Thyroid gland (tissue), 4 donors: Measurements from ENCODE around the gene POMGNT1. TPM values are rescaled to one million over a fixed set of nuclear protein-coding genes. Genes with fewer than 3 reads are reported as not detected.
"Not testable (repeated sequence)": the region's sequence is repeated elsewhere in the genome, so short reads cannot be mapped to it uniquely, and the experiment has no call there.

Source experiments
- DNase-seq, 2 donors: peaks; one replicate each; pipeline ENCODE4 v3.0.0-alpha.2; 2019
- H3K27ac ChIP-seq, 3 donors: fragments of 200-600 bp; sonication (generic); 1 replicate in 2 of 3; 2 replicates in 1 of 3; pipeline ENCODE4 v1.5.1; 2016 to 2019; ENCODE audit warnings: mild to moderate bottlenecking in 1 of 3, moderate library complexity in 1 of 3
- H3K27me3 ChIP-seq: fragments of 200-600 bp; sonication (generic); one replicate; pipeline ENCODE4 v1.5.1; 2019
- H3K36me3 ChIP-seq, 2 donors: fragments of 200-600 bp; sonication (generic); one replicate each; pipeline ENCODE4 v1.5.1; 2016 to 2019
- H3K4me1 ChIP-seq, 2 donors: fragments of 200-600 bp; sonication (generic); one replicate each; pipeline ENCODE4 v1.5.1; 2017 to 2019
- H3K4me3 ChIP-seq, 3 donors: fragments of 200-600 bp; sonication (generic); replicated peaks in 1 of 3; 1 replicate in 2 of 3; 2 replicates in 1 of 3; pipeline ENCODE4 v1.5.1; 2016; ENCODE audit warnings: mild to moderate bottlenecking in 1 of 3
- H3K9me3 ChIP-seq: fragments of 200-600 bp; sonication (generic); one replicate; pipeline ENCODE4 v1.5.1; 2017
- CTCF ChIP-seq, 6 experiments: fragments of 200-600 bp in 3 of 6; fragments of 450-650 bp in 3 of 6; sonication (generic) in 3 of 6; IDR thresholded peaks; one replicate each; pipeline ENCODE4 v1.5.1; 2016 to 2019; ENCODE audit warnings: antibody characterized with exemption in 6 of 6, mild to moderate bottlenecking in 2 of 6, inconsistent platforms in 1 of 6, moderate library complexity in 1 of 6
- POLR2A ChIP-seq, 2 donors: fragments of 450-650 bp; IDR thresholded peaks; one replicate each; pipeline ENCODE4 v1.6.1; 2017; ENCODE audit warnings: antibody characterized with exemption in 2 of 2, mild to moderate bottlenecking in 2 of 2, moderate library complexity in 1 of 2
- WGBS, 2 donors: methylation state at CpG; one replicate each; pipeline ENCODE4 v1.1.5; 2017; 5-methylcytosine and 5-hydroxymethylcytosine counted together
- intact Hi-C: fragments of 100-400 bp; cut with DNase I; formaldehyde crosslinking; loops from one replicate; pipeline ENCODE4 v1.15.1; 2023
- total RNA-seq, 4 donors: library from RNA; depleted of rRNA; stranded (reverse); fragments of >200 nt; gene quantifications; one replicate each; pipeline ENCODE4 v1.2.3, GENCODE V29; 2016

The POMGNT1 gene
- total RNA-seq, 4 donors from 2014 or later: 54.2 to 90.8 (median 79.3) TPM

- WGBS, 2 donors: 64 to 71% methylated on average over 3 of the region's 3 CpGs
- no peaks in the 10 kb centered on the region for H3K36me3 ChIP-seq
- H3K4me1 ChIP-seq: peaks cover 4 to 6% of the 10 kb centered on the region in 2 donors
- no peaks in the 10 kb centered on the region for H3K27me3 ChIP-seq
- intact Hi-C loops: loop anchor here (10.0 kb wide), 1 partner anchor 60 kb away; the partner anchor contains the start of genes LRRC41 and UQCRH
- H3K4me3 ChIP-seq: no peak overlapping the region
- H3K9me3 ChIP-seq: no peaks in the 10 kb centered on the region
- TF ChIP-seq POLR2A (IDR thresholded peaks at IDR 0.05): no peak
- TF ChIP-seq CTCF (IDR thresholded peaks at IDR 0.05): peak in 4 of 6 experiments; percentile 34 to 51 (median 40)
- no peak for DNase-seq
- H3K27ac ChIP-seq: no peak overlapping the region
These were observed 46.6 kb upstream of the POMGNT1 start for GRCh38 chr1:46244656-46245371.

- not testable (repeated sequence) for H3K27me3 ChIP-seq, H3K36me3 ChIP-seq, H3K4me1 ChIP-seq, H3K4me3 ChIP-seq, H3K9me3 ChIP-seq, H3K27ac ChIP-seq, DNase-seq
- WGBS, 2 donors: 93 to 94% methylated on average over 3 of the region's 3 CpGs
- intact Hi-C loops: loop anchor here (10.0 kb wide), 1 partner anchor 61 kb away; the partner anchor contains the start of genes LRRC41 and UQCRH
These were observed 45.6 kb upstream of the POMGNT1 start for GRCh38 chr1:46243831-46244230.

DNA sequence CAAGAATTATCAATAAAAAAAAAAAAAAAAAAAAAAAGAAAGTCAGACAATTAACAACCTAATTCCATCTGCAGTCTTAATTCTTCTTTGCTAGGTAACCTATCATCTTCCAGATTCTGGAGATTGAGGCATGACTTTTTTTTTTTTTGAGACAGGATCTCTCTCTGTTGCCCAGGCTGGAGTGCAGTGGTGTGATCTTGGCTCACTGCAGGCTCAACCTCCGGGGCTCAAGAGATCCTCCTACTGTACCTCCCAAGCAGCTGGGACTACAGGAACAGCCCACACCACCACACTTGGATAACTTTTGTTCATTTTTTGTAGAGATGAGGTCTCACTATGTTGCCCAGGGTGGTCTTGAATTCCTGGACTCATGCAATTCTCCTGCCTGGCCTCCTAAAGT is 44.7 kb upstream of the POMGNT1 start:
- DNase-seq: no peak
- peaks cover 2 to 3% of the 10 kb centered on the region in 2 donors for H3K4me1 ChIP-seq
- no peaks in the 10 kb centered on the region for H3K9me3 ChIP-seq
- no peak overlapping the region for H3K27ac ChIP-seq
- H3K36me3 ChIP-seq: no peaks in the 10 kb centered on the region
- intact Hi-C loops: loop anchor here (10.0 kb wide), 1 partner anchor 62 kb away; the partner anchor contains the start of genes LRRC41 and UQCRH
- WGBS, 2 donors: 72 to 79% methylated on average over 1 of the region's 1 CpG
- H3K27me3 ChIP-seq: no peaks in the 10 kb centered on the region
- no peak overlapping the region for H3K4me3 ChIP-seq
- TF ChIP-seq CTCF (IDR thresholded peaks at IDR 0.05): no peak
- TF ChIP-seq POLR2A (IDR thresholded peaks at IDR 0.05): no peak

GRCh38 chr1:46241733-46242132 is 43.5 kb upstream of the POMGNT1 start:
- intact Hi-C loops: loop anchor here (10.0 kb wide), 1 partner anchor 63 kb away; the partner anchor contains the start of genes LRRC41 and UQCRH
- DNase-seq, H3K27ac ChIP-seq, H3K27me3 ChIP-seq, H3K36me3 ChIP-seq, H3K4me1 ChIP-seq, H3K4me3 ChIP-seq, H3K9me3 ChIP-seq: not testable (repeated sequence)
- WGBS, 2 donors: no CpG with 5 or more reads among the region's 38 CpGs

DNA sequence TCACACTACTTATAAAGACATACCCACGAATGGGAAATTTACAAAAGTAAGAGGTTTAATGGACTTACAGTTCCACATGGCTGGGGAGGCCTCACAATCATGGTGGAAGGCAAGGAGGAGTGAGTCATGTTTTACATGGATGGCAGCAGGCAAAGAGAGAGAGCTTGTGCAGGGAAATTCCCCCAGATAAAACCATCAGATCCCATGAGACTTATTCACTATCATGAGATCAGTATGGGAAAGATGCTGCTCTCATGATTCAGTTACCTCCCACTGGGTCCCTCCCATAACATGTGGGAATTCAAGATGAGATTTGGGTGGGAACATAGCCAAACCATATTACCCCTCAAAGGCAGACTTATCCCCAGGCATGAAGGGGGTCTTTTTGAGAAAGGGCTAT is 40.6 kb upstream of the POMGNT1 start:
- H3K9me3 ChIP-seq, H3K36me3 ChIP-seq, H3K27ac ChIP-seq, H3K4me1 ChIP-seq, DNase-seq, H3K4me3 ChIP-seq, H3K27me3 ChIP-seq, intact Hi-C loops: not testable (repeated sequence)
- WGBS, 2 donors: 76 to 84% methylated on average over 1 of the region's 1 CpG

GRCh38 chr1:46236882-46237281 is 38.6 kb upstream of the POMGNT1 start:
- Histone ChIP-seq H3K4me3 (no peak overlapping the region), H3K36me3 (no peaks in the 10 kb centered on the region), H3K27ac (no peak overlapping the region), H3K4me1 (no peaks in the 10 kb centered on the region), H3K9me3 (no peaks in the 10 kb centered on the region), H3K27me3 (no peaks in the 10 kb centered on the region)
- intact Hi-C loops: no loop called here
- WGBS, 2 donors: 90 to 91% methylated on average over 4 of the region's 4 CpGs
- TF ChIP-seq POLR2A (IDR thresholded peaks at IDR 0.05): no peak
- TF ChIP-seq CTCF (IDR thresholded peaks at IDR 0.05): no peak
- no peak for DNase-seq

DNA sequence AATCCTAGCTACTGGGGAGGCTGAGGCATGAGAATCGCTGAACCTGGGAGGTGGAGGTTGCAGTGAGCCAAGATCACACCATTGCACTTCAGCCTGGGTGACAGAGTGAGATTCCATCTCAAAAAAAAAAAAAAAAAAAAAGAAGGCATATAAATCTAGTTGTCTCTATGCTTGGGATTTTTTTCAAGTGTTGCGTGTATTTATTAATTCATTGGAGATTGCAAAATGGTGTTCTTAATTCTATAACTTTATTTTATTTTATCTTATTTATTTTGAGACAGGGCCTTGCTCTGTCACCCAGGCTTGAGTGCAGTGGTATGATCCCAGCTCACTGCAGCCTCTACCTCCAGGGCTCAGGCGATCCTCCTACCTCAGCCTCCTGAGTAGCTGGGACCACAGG is 33.0 kb upstream of the POMGNT1 start:
- H3K9me3 ChIP-seq, H3K4me1 ChIP-seq, intact Hi-C loops, DNase-seq, H3K4me3 ChIP-seq, H3K36me3 ChIP-seq, H3K27ac ChIP-seq, H3K27me3 ChIP-seq: not testable (repeated sequence)
- WGBS, 2 donors: 94 to 97% methylated on average over 3 of the region's 3 CpGs
